Osteoblast (primary cell): ENCODE results near the gene KRTAP4-16. TPM values are rescaled to one million over a fixed set of nuclear protein-coding genes. Genes with fewer than 3 reads are reported as not detected.
"Not testable (repeated sequence)": the region's sequence is repeated elsewhere in the genome, so short reads cannot be mapped to it uniquely, and the experiment has no call there.

Experiments
- DNase-seq: peaks from one replicate; pipeline ENCODE4 v3.0.0; 2011; ENCODE audit warnings: low spot score, mixed read lengths; ENCODE audit not compliant: insufficient read length; ENCODE audit errors: missing footprints
- H2AFZ ChIP-seq: 2 replicates; pipeline ENCODE4 v1.6.0; 2011; ENCODE audit warnings: mild to moderate bottlenecking, low read length
- H3K27ac ChIP-seq: 2 replicates; pipeline ENCODE4 v1.5.1; 2011; ENCODE audit warnings: mild to moderate bottlenecking, low read depth, low read length, moderate library complexity
- H3K27me3 ChIP-seq: 2 replicates; pipeline ENCODE4 v1.6.0; 2012; ENCODE audit warnings: mild to moderate bottlenecking, control low read depth, inconsistent platforms, low read length, moderate library complexity; ENCODE audit not compliant: insufficient read depth
- H3K36me3 ChIP-seq: 2 replicates; pipeline ENCODE4 v1.5.1; 2011; ENCODE audit warnings: mild to moderate bottlenecking, low read length, control low read depth, moderate library complexity; ENCODE audit not compliant: insufficient read depth
- H3K4me1 ChIP-seq: 2 replicates; pipeline ENCODE4 v1.5.1; 2011; ENCODE audit warnings: mild to moderate bottlenecking, low read length, control low read depth, moderate library complexity; ENCODE audit not compliant: insufficient read depth
- H3K4me2 ChIP-seq: 2 replicates; pipeline ENCODE4 v1.6.0; 2011; ENCODE audit warnings: mild to moderate bottlenecking, low read length; ENCODE audit not compliant: insufficient read depth
- H3K4me3 ChIP-seq: fragments of 200-600 bp; sonication (generic); 3 replicates; pipeline ENCODE4 v1.5.1; 2012; ENCODE audit warnings: mild to moderate bottlenecking, low read length, inconsistent platforms; ENCODE audit not compliant: insufficient read depth
- H3K79me2 ChIP-seq: 2 replicates; pipeline ENCODE4 v1.6.0; 2012; ENCODE audit warnings: mild to moderate bottlenecking, low read length, control low read depth, inconsistent platforms; ENCODE audit not compliant: insufficient read depth
- H3K9me3 ChIP-seq: 2 replicates; pipeline ENCODE4 v1.5.1; 2011; ENCODE audit warnings: low read depth, low read length, control low read depth
- H4K20me1 ChIP-seq: 2 replicates; pipeline ENCODE4 v1.6.0; 2012; ENCODE audit warnings: mild to moderate bottlenecking, low read length, control low read depth; ENCODE audit not compliant: insufficient read depth
- total RNA-seq: library from RNA; depleted of rRNA; stranded (reverse); fragments of >200 nt; gene quantifications from 2 replicates; pipeline ENCODE4 v1.2.3, GENCODE V29; 2012
- TF ChIP-seq, protein P1 (sequence below): IDR thresholded peaks from 2 replicates; pipeline ENCODE4 v1.5.1; 2011; ENCODE audit warnings: mild to moderate bottlenecking, low read depth, low read length, moderate library complexity; ENCODE audit errors: extremely low read depth

Gene KRTAP4-16
- total RNA-seq, 1 donor = not detected

GRCh38 chr17:41067281-41067680, 34.7 kb downstream of the KRTAP4-16 start:
- no peaks in the 10 kb centered on the region for H3K36me3 ChIP-seq
- no peaks in the 10 kb centered on the region for H3K79me2 ChIP-seq
- H3K9me3 ChIP-seq = no peaks in the 10 kb centered on the region
- peaks cover 20% of the 10 kb centered on the region for H3K4me1 ChIP-seq
- DNase-seq = no peak
- no peak overlapping the region for H3K4me3 ChIP-seq
- TF ChIP-seq, protein P1, sequence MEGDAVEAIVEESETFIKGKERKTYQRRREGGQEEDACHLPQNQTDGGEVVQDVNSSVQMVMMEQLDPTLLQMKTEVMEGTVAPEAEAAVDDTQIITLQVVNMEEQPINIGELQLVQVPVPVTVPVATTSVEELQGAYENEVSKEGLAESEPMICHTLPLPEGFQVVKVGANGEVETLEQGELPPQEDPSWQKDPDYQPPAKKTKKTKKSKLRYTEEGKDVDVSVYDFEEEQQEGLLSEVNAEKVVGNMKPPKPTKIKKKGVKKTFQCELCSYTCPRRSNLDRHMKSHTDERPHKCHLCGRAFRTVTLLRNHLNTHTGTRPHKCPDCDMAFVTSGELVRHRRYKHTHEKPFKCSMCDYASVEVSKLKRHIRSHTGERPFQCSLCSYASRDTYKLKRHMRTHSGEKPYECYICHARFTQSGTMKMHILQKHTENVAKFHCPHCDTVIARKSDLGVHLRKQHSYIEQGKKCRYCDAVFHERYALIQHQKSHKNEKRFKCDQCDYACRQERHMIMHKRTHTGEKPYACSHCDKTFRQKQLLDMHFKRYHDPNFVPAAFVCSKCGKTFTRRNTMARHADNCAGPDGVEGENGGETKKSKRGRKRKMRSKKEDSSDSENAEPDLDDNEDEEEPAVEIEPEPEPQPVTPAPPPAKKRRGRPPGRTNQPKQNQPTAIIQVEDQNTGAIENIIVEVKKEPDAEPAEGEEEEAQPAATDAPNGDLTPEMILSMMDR = no peak
- peak overlapping the region; percentile 74 for H3K27ac ChIP-seq
- no peak overlapping the region for H2AFZ ChIP-seq
- H3K4me2 ChIP-seq = no peak overlapping the region
- no peaks in the 10 kb centered on the region for H4K20me1 ChIP-seq
- no peaks in the 10 kb centered on the region for H3K27me3 ChIP-seq

DNA sequence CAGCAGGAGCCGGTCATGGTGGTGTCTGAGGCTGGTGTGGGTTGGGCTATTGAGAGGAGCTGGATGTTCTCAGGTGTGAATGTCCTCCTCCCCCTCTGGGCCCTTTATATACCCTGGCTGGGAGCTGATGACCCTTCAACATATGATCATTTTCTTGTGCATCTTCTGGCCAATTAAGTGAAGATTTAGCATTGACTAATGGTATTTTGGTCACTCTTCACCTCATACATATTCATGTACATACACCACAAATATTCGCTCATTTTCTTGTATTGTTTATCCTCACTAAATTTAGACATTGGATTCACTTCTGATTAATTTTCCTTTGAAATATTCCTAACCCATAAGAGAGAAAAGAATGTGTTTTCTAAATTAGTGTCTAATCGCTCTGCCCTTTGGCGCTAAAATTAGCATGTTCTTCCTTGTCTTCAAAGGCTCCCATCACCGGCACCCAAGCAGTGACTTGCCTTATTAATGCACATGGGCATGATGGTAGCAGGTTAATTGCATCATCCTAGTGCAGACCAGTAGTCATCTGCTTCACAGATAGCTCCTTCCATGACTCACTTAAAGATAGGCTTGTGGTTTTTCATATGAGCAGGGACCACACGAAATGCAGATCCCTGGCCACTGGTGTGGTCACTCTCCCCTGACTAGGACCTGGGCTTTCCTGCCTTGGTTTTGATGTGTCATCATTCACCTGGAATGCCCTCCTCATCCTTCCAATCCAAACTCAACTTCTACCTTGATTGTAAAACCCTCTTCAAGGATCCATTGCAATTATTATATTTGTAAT, 36.0 kb downstream of the KRTAP4-16 start, which contains the start of gene KRTAP2-4:
TSS of gene KRTAP2-4 (minus strand) at position 51 of the 796 bp plus-strand sequence. CDS start at position 17, 34 bp downstream.
- Histone ChIP-seq H3K4me3 (no peak within 1 kb of the TSS), H3K27ac (peak within 1 kb of the TSS; percentile 91), H2AFZ (no peak within 1 kb of the TSS), H3K4me2 (no peak within 1 kb of the TSS), H3K79me2 (no peaks in the 10 kb centered on the region), H3K27me3 (no peaks in the 10 kb centered on the region), H3K4me1 (peaks cover 30% of the 10 kb centered on the region), H3K9me3 (no peaks in the 10 kb centered on the region), H4K20me1 (no peaks in the 10 kb centered on the region), H3K36me3 (no peaks in the 10 kb centered on the region)
- TF ChIP-seq, protein P1 = no peak
- DNase-seq = peak; percentile 87

- H3K4me3 ChIP-seq, DNase-seq, H4K20me1 ChIP-seq, H3K79me2 ChIP-seq, H3K27ac ChIP-seq, H3K9me3 ChIP-seq, H3K4me2 ChIP-seq, H3K27me3 ChIP-seq, H3K36me3 ChIP-seq, H2AFZ ChIP-seq: not testable (repeated sequence)
- H3K4me1 ChIP-seq = peaks cover 39% of the 10 kb centered on the region
Observed at GRCh38 chr17:41065016-41065689, 36.9 kb downstream of the KRTAP4-16 start.

- H4K20me1 ChIP-seq = no peaks in the 10 kb centered on the region
- peaks cover 46% of the 10 kb centered on the region for H3K4me1 ChIP-seq
- DNase-seq = no peak
- no peak overlapping the region for H2AFZ ChIP-seq
- no peak overlapping the region for H3K4me2 ChIP-seq
- peak overlapping the region; percentile 91 for H3K27ac ChIP-seq
- no peaks in the 10 kb centered on the region for H3K9me3 ChIP-seq
- TF ChIP-seq, protein P1 = no peak
- H3K27me3 ChIP-seq = no peaks in the 10 kb centered on the region
- H3K79me2 ChIP-seq = no peaks in the 10 kb centered on the region
- no peak overlapping the region for H3K4me3 ChIP-seq
- H3K36me3 ChIP-seq = no peaks in the 10 kb centered on the region
Observed at GRCh38 chr17:41064301-41064700, 37.7 kb downstream of the KRTAP4-16 start.
